Measurements from ENCODE around the gene FBXL20.

DNA sequence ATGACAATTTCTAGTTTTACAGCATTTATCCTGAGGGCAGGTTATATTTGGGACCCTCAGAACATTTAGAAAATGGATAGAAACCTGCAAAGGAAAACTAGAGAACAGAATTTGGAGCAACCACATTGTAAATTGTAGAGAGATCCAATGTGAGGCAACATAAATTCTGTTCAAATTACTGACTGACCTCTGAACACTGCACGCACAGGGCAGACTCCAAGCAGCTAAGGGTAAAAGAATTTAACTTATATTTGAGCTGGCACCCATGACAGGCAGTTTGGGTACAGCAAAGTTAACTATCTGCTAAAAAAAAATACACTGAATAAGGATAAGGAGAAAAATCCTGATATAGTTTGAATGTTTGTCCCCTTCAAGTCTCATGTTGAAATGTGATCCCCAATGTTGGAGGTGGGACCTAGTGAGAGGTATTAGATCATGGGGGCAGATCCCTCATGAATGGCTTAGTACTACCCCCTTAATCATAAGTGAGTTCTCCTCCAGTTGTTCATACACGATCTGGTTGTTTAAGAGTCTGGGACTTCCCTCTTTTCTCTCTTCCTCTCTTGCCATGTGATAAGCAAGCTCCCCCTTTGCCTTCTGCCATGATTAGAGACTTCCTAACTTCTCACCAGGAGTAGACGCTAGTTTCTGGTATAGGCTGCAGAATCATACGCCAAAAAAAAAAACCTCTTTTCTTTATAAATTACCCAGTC is 75.7 kb downstream of the FBXL20 start:
- TF ChIP-seq POLR2AphosphoS5 (IDR thresholded peaks at IDR 0.05; ENCODE audit: low read depth, low read length) (no peak), SIN3A (IDR thresholded peaks at IDR 0.05; ENCODE audit: borderline replicate concordance, insufficient read depth, low read length) (no peak)

All from PFSK-1 (cell line).